IMR-90 (cell line): ENCODE results near the gene URM1. TPM values are rescaled to one million over a fixed set of nuclear protein-coding genes. Genes with fewer than 3 reads are reported as not detected.

ENCODE experiments used
- ATAC-seq: fragments of 200-7000 bp; cut with Tn5 transposase; 2 replicates; pipeline ENCODE4 v1.9.1; 2020; ENCODE audit warnings: low read depth, mild to moderate bottlenecking, moderate library complexity
- BruUV-seq: library from RNA; stranded (reverse); fragments of 400-500 nt; replicated peaks from 2 replicates; lab custom pipeline; 2021; lab: Mats Ljungman, UMichigan
- CTCF ChIA-PET: fragments of 300-600 bp; formaldehyde crosslinking; extraction: SDS; loops from one replicate; lab custom pipeline; 2021; ENCODE audit warnings: antibody characterized with exemption; lab: Yijun Ruan, JAX
- POLR2A ChIA-PET: fragments of 300-600 bp; sonication (Branson Sonifier 250); formaldehyde crosslinking; loops from one replicate; lab custom pipeline; 2022; ENCODE audit warnings: antibody characterized with exemption; ENCODE audit not compliant: unreplicated experiment; lab: Charles Lee
- DNase-seq: peaks from one replicate; pipeline ENCODE4 v3.0.0; 2013
- H2AFZ ChIP-seq: replicated peaks from 2 replicates; pipeline ENCODE3; 2013; ENCODE audit warnings: low read length, mild to moderate bottlenecking; ENCODE audit not compliant: poor library complexity
- H2AK5ac ChIP-seq: 2 replicates; pipeline ENCODE4 v1.6.1; 2013; ENCODE audit warnings: low read depth, low read length, inconsistent platforms
- H2AK9ac ChIP-seq: replicated peaks from 2 replicates; pipeline ENCODE3; 2013; ENCODE audit warnings: mild to moderate bottlenecking, low read depth, low read length, moderate library complexity; ENCODE audit not compliant: poor library complexity
- H2BK120ac ChIP-seq: 2 replicates; pipeline ENCODE4 v1.6.1; 2013; ENCODE audit warnings: low read depth, low read length, inconsistent platforms
- H2BK15ac ChIP-seq: 3 replicates; pipeline ENCODE4 v1.6.1; 2013; ENCODE audit warnings: low read depth, low read length, inconsistent platforms
- H2BK20ac ChIP-seq: 2 replicates; pipeline ENCODE4 v1.6.1; 2013; ENCODE audit warnings: low read depth, mild to moderate bottlenecking, inconsistent platforms, low read length, moderate library complexity
- H2BK5ac ChIP-seq: 2 replicates; pipeline ENCODE4 v1.6.1; 2013; ENCODE audit warnings: mild to moderate bottlenecking, low read depth, low read length, inconsistent platforms; ENCODE audit not compliant: poor library complexity, severe bottlenecking
- H3K14ac ChIP-seq: replicated peaks from 2 replicates; pipeline ENCODE4 v1.6.1; 2013; ENCODE audit warnings: low read depth, low read length, inconsistent platforms
- H3K18ac ChIP-seq: 2 replicates; pipeline ENCODE4 v1.6.1; 2013; ENCODE audit warnings: low read depth, low read length, control low read depth
- H3K23ac ChIP-seq: 2 replicates; pipeline ENCODE4 v1.6.1; 2013; ENCODE audit warnings: low read depth, low read length, inconsistent platforms
- H3K27ac ChIP-seq: 2 replicates; pipeline ENCODE4 v1.5.1; 2013; ENCODE audit warnings: mild to moderate bottlenecking, control low read depth, low read length; ENCODE audit not compliant: insufficient read depth
- H3K27me3 ChIP-seq: 2 replicates; pipeline ENCODE4 v1.6.1; 2013; ENCODE audit warnings: low read length; ENCODE audit not compliant: control insufficient read depth, insufficient read depth
- H3K36me3 ChIP-seq: 2 replicates; pipeline ENCODE4 v1.6.1; 2013; ENCODE audit warnings: low read length, mixed read lengths; ENCODE audit not compliant: control insufficient read depth, insufficient read depth
- H3K4ac ChIP-seq: 2 replicates; pipeline ENCODE4 v1.6.1; 2013; ENCODE audit warnings: low read depth, low read length, inconsistent platforms
- H3K4me1 ChIP-seq: 2 replicates; pipeline ENCODE4 v1.6.1; 2013; ENCODE audit warnings: low read length, mixed read lengths; ENCODE audit not compliant: control insufficient read depth, insufficient read depth
- H3K4me2 ChIP-seq: 2 replicates; pipeline ENCODE4 v1.6.1; 2013; ENCODE audit warnings: low read depth, mild to moderate bottlenecking, control low read depth, low read length, moderate library complexity
- H3K4me3 ChIP-seq: 2 replicates; pipeline ENCODE4 v1.5.1; 2013; ENCODE audit warnings: low read depth, mild to moderate bottlenecking, control low read depth, low read length, moderate library complexity; ENCODE audit not compliant: insufficient read depth
- H3K56ac ChIP-seq: 2 replicates; pipeline ENCODE4 v1.6.1; 2013; ENCODE audit warnings: low read length, inconsistent platforms; ENCODE audit not compliant: insufficient read depth; ENCODE audit errors: extremely low read depth
- H3K79me1 ChIP-seq, 2 experiments: 2 replicates each; pipeline ENCODE4 v1.6.1; 2013; ENCODE audit warnings: low read length in 2 of 2, inconsistent platforms in 1 of 2, low read depth in 1 of 2
- H3K9ac ChIP-seq: 2 replicates; pipeline ENCODE4 v1.6.1; 2013; ENCODE audit warnings: low read depth, low read length, control low read depth
- H3K9me1 ChIP-seq: 2 replicates; pipeline ENCODE4 v1.6.1; 2013; ENCODE audit warnings: low read length, inconsistent platforms; ENCODE audit not compliant: insufficient read depth
- H3K9me3 ChIP-seq: 2 replicates; pipeline ENCODE4 v1.6.1; 2013; ENCODE audit warnings: low read length; ENCODE audit not compliant: control insufficient read depth, insufficient read depth
- H4K20me1 ChIP-seq: 2 replicates; pipeline ENCODE4 v1.6.1; 2013; ENCODE audit warnings: low read length, inconsistent platforms; ENCODE audit not compliant: insufficient read depth
- H4K5ac ChIP-seq: 2 replicates; pipeline ENCODE4 v1.6.1; 2013; ENCODE audit warnings: mild to moderate bottlenecking, low read depth, low read length, control low read depth
- H4K8ac ChIP-seq, 2 experiments: 2 replicates each; pipeline ENCODE4 v1.6.1; 2013; ENCODE audit warnings: low read depth in 2 of 2, low read length in 2 of 2, control low read depth in 1 of 2, inconsistent platforms in 1 of 2
- H4K91ac ChIP-seq: 2 replicates; pipeline ENCODE4 v1.6.1; 2013; ENCODE audit warnings: low read depth, low read length, inconsistent platforms; ENCODE audit not compliant: insufficient read depth
- CEBPB ChIP-seq: IDR thresholded peaks from 2 replicates; pipeline ENCODE4 v1.6.1; 2012; ENCODE audit warnings: low read depth, low read length, improper control_type of control experiment
- FOS ChIP-seq: fragments of 150-350 bp; IDR thresholded peaks from 2 replicates; pipeline ENCODE4 v1.6.1; 2016; ENCODE audit warnings: low read depth, low read length
- MAZ ChIP-seq: IDR thresholded peaks from 2 replicates; pipeline ENCODE4 v1.6.1; 2012; ENCODE audit warnings: low read depth, mild to moderate bottlenecking, low read length, improper control_type of control experiment, moderate library complexity, borderline replicate concordance
- MXI1 ChIP-seq: IDR thresholded peaks from 2 replicates; pipeline ENCODE4 v1.6.1; 2012; ENCODE audit warnings: low read depth, mild to moderate bottlenecking, low read length, moderate library complexity, borderline replicate concordance
- RCOR1 ChIP-seq: IDR thresholded peaks from 2 replicates; pipeline ENCODE4 v1.6.1; 2012; ENCODE audit warnings: mild to moderate bottlenecking, low read length, improper control_type of control experiment; ENCODE audit not compliant: insufficient replicate concordance
- SMC3 ChIP-seq: fragments of 150-350 bp; IDR thresholded peaks from 2 replicates; pipeline ENCODE4 v1.6.1; 2016; ENCODE audit warnings: low read depth, mild to moderate bottlenecking, antibody characterized with exemption, low read length, moderate library complexity
- WGBS, 2 experiments: methylation state at CpG; one replicate each; pipeline versions ENCODE4 v1.1.5 to v1.1.7; 2013; ENCODE audit warnings: missing lambda C conversion rate in 2 of 2; ENCODE audit not compliant: insufficient read length in 1 of 2; ENCODE audit errors: extremely low coverage in 2 of 2; 5-methylcytosine and 5-hydroxymethylcytosine counted together
- dilution Hi-C: fragments of 300-500 bp; cut with HindIII; formaldehyde crosslinking; loops from one replicate; pipeline ENCODE4 v1.14.3; 2018; ENCODE audit warnings: low sequenced_read_pairs; ENCODE audit not compliant: unreplicated experiment
- in situ Hi-C: fragments of 300-500 bp; cut with MboI; formaldehyde crosslinking; loops from 3 replicates; pipeline ENCODE4 v1.14.3; 2019; ENCODE audit warnings: low sequenced_read_pairs, inconsistent platforms, mixed read lengths
- intact Hi-C: fragments of 100-400 bp; cut with micrococcal nuclease; formaldehyde crosslinking; loops from 2 replicates; pipeline ENCODE4 v1.10.0; 2022
- polyA plus RNA-seq, 3 experiments: library from polyadenylated mRNA; depleted of rRNA; stranded (reverse); fragments of >200 nt; gene quantifications; 2 replicates each; pipeline ENCODE4 v1.2.3, GENCODE V29; 2012; ENCODE audit warnings: low replicate concordance in 1 of 3
- total RNA-seq: library from RNA; depleted of rRNA; stranded (reverse); fragments of >200 nt; gene quantifications from 2 replicates; pipeline ENCODE4 v1.2.3, GENCODE V29; 2012
- TF ChIP-seq, protein P1 (sequence below): fragments of 150-350 bp; IDR thresholded peaks from 2 replicates; pipeline ENCODE4 v1.6.1; 2016; ENCODE audit warnings: low read depth, mild to moderate bottlenecking, low read length, moderate library complexity, borderline replicate concordance

The URM1 gene
- total and polyA plus RNA-seq, 2 of the 4 experiments (the other 2 are of a cell fraction) = 33.2 to 66.9 TPM

DNA sequence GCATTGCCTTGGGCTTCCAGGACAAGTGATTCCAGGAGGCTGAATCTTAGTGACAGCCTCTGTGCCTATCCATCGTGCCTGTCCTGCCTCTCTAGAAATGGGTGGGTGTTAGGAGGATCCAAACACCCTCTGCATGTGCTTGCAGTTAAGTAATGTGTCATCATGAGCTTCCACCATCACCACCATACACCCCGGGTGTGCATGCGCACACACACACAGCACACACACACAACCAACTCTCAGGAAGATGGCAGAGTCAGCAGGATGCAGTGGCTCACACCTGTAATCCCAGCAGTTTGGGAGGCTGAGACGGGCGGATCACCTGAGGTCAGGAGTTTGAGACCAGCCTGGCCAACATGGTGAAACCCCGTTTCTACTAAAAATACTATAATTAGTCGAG is 26.7 kb downstream of the URM1 start:
- no TSS peak for BruUV-seq
- H2BK5ac ChIP-seq = no peak overlapping the region
- H3K27ac ChIP-seq = no peak overlapping the region
- POLR2A ChIA-PET = no interaction called here
- peaks cover 16% of the 10 kb centered on the region for H3K27me3 ChIP-seq
- H4K5ac ChIP-seq = no peak overlapping the region
- H3K4ac ChIP-seq = no peak overlapping the region
- no peaks in the 10 kb centered on the region for H3K4me1 ChIP-seq
- WGBS, 2 experiments = 68% methylated on average over 2 of the region's 7 CpGs; no CpG with 5 or more reads in 1 of the 2 experiments
- no peak overlapping the region for H2BK15ac ChIP-seq
- no peaks in the 10 kb centered on the region for H3K79me1 ChIP-seq
- H4K20me1 ChIP-seq = no peaks in the 10 kb centered on the region; the same call in 1 of the 2 replicates
- no peak overlapping the region for H3K56ac ChIP-seq
- H3K9me3 ChIP-seq = no peaks in the 10 kb centered on the region
- TF ChIP-seq, protein P1, sequence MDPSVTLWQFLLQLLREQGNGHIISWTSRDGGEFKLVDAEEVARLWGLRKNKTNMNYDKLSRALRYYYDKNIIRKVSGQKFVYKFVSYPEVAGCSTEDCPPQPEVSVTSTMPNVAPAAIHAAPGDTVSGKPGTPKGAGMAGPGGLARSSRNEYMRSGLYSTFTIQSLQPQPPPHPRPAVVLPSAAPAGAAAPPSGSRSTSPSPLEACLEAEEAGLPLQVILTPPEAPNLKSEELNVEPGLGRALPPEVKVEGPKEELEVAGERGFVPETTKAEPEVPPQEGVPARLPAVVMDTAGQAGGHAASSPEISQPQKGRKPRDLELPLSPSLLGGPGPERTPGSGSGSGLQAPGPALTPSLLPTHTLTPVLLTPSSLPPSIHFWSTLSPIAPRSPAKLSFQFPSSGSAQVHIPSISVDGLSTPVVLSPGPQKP = no peak
- TF ChIP-seq MAZ (no peak), MXI1 (no peak), RCOR1 (no peak), FOS (no peak), CEBPB (no peak), SMC3 (no peak)
- no peak overlapping the region for H3K14ac ChIP-seq
- no peaks in the 10 kb centered on the region; the same call in 1 of the 2 replicates for H3K36me3 ChIP-seq
- no peak overlapping the region for H4K91ac ChIP-seq
- H3K4me2 ChIP-seq = no peak overlapping the region
- no peak for DNase-seq
- H2BK120ac ChIP-seq = no peak overlapping the region
- dilution Hi-C loops = no loop called here
- H3K4me3 ChIP-seq = no peak overlapping the region
- no peak overlapping the region for H4K8ac ChIP-seq
- H2AK9ac ChIP-seq = no peak overlapping the region
- no peak overlapping the region for H3K23ac ChIP-seq
- H3K18ac ChIP-seq = no peak overlapping the region
- in situ Hi-C loops = no loop called here
- no peak for ATAC-seq
- H2AFZ ChIP-seq = no peak overlapping the region
- CTCF ChIA-PET = no interaction called here
- H3K9me1 ChIP-seq = no peaks in the 10 kb centered on the region
- intact Hi-C loops = no loop called here
- no peak overlapping the region for H2AK5ac ChIP-seq
- H3K9ac ChIP-seq = no peak overlapping the region
- no peak overlapping the region for H2BK20ac ChIP-seq
